PC-9 (cell line): ENCODE results near the gene CETP.

ENCODE experiments used
- CTCF ChIP-seq: fragments of 200-600 bp; sonication (generic); conservative IDR thresholded peaks from 2 replicates; pipeline ENCODE4 v1.6.1; 2017; ENCODE audit warnings: mixed run types, antibody characterized with exemption, mild to moderate bottlenecking, moderate library complexity
- EZH2 ChIP-seq: fragments of 200-600 bp; sonication (generic); IDR thresholded peaks from 2 replicates; pipeline ENCODE4 v1.8.0; 2017; ENCODE audit warnings: antibody characterized with exemption, low read depth

GRCh38 chr16:57009643-57010170 lies 48.0 kb downstream of the CETP start:
- no peak for TF ChIP-seq CTCF
- no peak for TF ChIP-seq EZH2
